HG03469 (cell line): ENCODE data around the gene KCNAB1.
"Not testable (repeated sequence)": the region's sequence is repeated elsewhere in the genome, so short reads cannot be mapped to it uniquely, and the experiment has no call there.

Experiments used
- ATAC-seq: cut with Tn5 transposase; IDR thresholded peaks from one replicate; pipeline ENCODE4 v1.9.1; 2021; ENCODE audit warnings: mild to moderate bottlenecking, moderate library complexity, moderate number of reproducible peaks; ENCODE audit not compliant: unreplicated experiment

The KCNAB1 gene

GRCh38 chr3:156120528-156121251, at the start of gene KCNAB1:
TSS of gene KCNAB1 (plus strand) at chr3:156120578.
- ATAC-seq = no peak

- ATAC-seq = no peak
Measured at GRCh38 chr3:156071031-156071430, 49.3 kb upstream of the KCNAB1 start.

GRCh38 chr3:156072950-156073657, 47.3 kb upstream of the KCNAB1 start:
- ATAC-seq = not testable (repeated sequence)

DNA sequence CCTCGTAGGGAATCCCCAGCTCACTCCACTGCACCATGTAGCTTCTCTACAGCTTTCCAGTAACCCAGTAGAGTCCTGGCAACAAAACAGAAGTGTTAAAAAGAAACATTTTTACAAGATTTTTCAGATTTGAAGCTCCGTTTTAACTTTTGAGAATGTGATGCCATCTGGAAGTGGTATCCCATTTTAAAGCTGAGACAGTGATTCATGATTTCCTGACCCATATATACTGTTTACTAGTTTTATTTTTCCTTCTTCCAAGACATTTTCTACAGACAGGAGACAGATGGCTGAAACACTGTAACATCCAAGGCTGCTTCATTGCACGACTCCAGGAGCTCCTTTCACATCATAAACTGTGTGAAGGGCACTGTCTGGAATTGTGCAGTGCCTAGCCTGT, 30.3 kb upstream of the KCNAB1 start:
- no peak for ATAC-seq

- no peak for ATAC-seq
Measured at GRCh38 chr3:156093964-156094363, 26.4 kb upstream of the KCNAB1 start.

DNA sequence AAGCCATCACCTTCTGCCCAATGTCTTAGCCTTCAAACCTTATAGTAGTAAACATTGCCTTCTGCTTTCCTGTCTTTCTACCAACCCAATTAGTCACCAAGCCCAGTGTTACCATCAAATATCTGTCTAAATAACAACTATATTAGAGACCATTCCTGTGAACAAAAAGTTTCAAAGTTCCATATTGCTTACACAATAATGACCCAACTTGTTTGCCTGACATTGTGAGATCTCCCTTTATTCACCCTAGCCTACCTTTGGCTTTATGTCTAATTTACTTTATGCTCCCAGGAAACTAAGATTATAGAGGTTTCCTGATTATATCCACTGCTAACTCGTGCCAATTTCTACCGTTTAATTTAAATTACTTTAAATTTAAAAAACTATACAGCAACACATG, 26.0 kb upstream of the KCNAB1 start:
- ATAC-seq = no peak

DNA sequence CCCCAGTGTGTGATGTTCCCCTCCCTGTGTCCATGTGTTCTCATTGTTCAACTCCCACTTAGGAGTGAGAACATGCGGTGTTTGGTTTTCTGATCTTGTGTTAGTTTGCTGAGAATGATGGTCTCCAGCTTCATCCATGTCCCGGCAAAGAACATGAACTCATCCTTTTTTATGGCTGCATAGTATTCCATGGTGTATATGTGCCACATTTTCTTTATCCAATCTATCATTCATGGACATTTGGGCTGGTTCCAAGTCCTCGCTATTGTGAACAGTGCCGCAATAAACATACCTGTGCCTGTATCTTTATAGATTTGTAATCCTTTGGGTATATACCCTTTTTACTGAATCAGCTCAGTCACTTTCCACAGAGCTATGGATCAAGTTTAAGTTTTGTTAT, 24.7 kb upstream of the KCNAB1 start:
- ATAC-seq = not testable (repeated sequence)

DNA sequence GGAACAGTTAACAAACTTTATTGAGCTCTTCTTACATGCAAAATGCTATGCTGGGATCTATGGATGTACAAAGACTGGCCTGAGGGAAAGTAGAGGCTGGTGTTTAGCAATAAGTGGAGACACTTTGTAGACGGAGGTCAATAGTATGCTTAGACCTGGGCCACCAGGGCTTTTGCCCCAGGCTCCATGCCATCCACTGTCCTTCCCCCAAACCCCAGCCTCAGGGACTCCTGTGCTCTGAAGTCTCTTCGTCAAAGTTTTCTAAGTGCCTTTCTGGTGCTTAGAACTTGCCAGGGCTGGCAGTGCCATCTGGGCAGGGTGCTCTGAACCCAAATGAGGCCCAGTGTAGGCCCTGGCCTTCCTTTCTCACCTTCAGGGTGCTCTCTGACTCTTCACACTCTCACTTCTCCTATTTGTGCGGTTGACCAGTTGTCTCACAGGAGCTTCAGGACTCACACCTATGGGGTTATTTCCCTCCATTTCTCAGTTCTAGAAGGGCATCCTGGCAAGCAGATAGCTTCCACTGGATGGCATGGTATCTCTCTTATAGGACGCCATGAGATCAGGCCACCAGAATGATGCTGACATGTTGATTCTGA, 21.8 kb upstream of the KCNAB1 start:
- peak; percentile 74 for ATAC-seq

DNA sequence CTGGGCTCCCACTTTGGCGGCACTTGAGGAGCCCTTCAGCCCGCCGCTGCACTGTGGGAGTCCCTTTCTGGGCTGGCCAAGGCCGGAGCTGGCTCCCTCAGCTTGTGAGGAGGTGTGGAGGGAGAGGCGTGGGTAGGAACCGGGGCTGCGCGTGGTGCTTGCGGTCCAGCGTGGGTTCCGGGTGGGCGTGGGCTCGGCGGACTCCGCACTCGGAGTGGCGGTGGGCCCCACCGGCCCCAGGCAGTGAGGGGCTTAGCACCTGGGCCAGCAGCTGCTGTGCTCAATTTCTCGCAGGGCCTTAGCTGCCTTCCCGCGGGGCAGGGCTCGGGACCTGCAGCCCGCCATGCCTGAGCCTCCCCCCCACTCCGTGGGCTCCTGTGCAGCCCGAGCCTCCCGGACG, 21.0 kb upstream of the KCNAB1 start:
- not testable (repeated sequence) for ATAC-seq

- ATAC-seq = not testable (repeated sequence)
Measured at GRCh38 chr3:156099984-156100383, 20.4 kb upstream of the KCNAB1 start.

GRCh38 chr3:156102267-156102931, 18.0 kb upstream of the KCNAB1 start:
- no peak for ATAC-seq

- ATAC-seq = no peak
Measured at GRCh38 chr3:156106721-156107373, 13.5 kb upstream of the KCNAB1 start.

GRCh38 chr3:156107504-156107903, 12.9 kb upstream of the KCNAB1 start:
- no peak for ATAC-seq

GRCh38 chr3:156108616-156109015, 11.8 kb upstream of the KCNAB1 start:
- ATAC-seq = no peak

- no peak for ATAC-seq
Measured at GRCh38 chr3:156109989-156110388, 10.4 kb upstream of the KCNAB1 start.

DNA sequence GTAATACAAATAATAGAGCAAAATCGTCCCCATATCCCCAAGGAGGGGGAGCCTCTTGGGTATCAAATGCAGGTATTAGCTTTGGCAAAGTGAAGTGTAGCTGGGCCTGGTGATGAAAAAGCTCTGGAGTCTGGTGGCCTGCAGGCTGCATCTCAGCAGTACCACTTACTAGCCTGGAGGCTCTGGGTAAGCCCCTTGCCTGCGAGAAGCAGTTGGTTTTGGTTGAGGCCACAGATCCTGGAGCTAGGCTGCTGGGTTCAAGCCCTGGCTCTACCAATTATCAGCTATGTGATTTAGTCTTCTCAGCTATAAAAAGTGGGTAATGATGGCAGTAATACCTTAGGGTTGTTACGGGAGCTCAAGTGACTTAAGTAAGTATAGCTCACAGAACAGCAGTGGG, 6.1 kb downstream of the KCNAB1 start:
- no peak for ATAC-seq

DNA sequence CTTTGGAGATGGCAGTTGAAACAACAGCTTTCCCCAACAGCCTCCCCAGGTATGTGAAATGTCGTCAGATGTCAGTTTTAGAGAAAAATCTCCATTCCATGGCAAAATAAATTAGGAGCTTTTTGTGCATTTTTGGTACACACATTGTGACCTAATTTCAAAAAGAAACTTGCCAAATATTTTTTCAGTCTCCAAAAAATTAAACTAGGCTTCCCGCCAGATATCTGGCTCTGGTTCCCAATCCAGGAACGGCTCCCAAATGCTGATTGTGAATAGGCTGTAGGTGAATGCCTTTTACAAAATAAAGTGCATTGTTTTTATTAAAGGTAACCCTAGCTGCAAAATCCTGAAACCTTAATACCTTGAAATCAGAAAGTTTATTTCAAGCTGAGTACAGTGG, 10.9 kb downstream of the KCNAB1 start:
- no peak for ATAC-seq

- no peak for ATAC-seq
Measured at GRCh38 chr3:156131799-156132198, 11.4 kb downstream of the KCNAB1 start.

DNA sequence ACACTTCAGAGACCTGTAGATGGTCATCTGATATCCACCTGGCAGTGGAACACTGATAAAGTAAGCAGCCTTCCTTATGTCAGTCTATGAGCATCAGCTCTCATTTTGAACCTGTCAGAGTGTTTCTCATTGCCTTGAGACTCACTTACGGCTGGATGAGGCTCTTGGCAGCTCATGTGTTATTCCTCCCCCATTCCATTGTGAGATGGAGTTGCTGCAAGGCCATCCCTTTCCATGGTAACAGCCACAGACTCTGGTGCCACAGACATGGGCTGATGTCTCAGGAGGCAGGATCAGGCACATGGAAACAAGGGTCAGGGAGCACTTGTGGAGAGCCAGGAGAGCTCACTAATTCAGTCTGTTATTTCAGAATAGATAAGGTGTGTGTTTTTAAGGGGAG, 11.9 kb downstream of the KCNAB1 start:
- ATAC-seq = no peak

GRCh38 chr3:156133076-156133475, 12.7 kb downstream of the KCNAB1 start:
- ATAC-seq = no peak
